Right lobe of liver (tissue), 6 donors: ENCODE results near the gene COL4A4. TPM values are rescaled to one million over a fixed set of nuclear protein-coding genes. Genes with fewer than 3 reads are reported as not detected.

Source experiments
- ATAC-seq, 4 donors: fragments of 200-7000 bp; cut with Tn5 transposase; one replicate each; pipeline ENCODE4 v1.9.1; 2020; ENCODE audit warnings: mild to moderate bottlenecking in 4 of 4, moderate library complexity in 4 of 4
- DNase-seq, 3 donors: peaks; one replicate each; pipeline ENCODE4 v3.0.0-alpha.2; 2020
- H3K27ac ChIP-seq, 3 donors: fragments of 200-600 bp; one replicate each; pipeline ENCODE4 v1.8.0; 2022
- H3K27me3 ChIP-seq, 2 donors: fragments of 200-600 bp; one replicate each; pipeline ENCODE4 v1.8.0; 2022
- H3K36me3 ChIP-seq, 4 donors: fragments of 200-600 bp; sonication (generic) in 1 of 4; one replicate each; pipeline versions ENCODE4 v1.5.1 to v1.8.0; 2017 to 2022; ENCODE audit warnings: control low read depth in 1 of 4
- H3K4me1 ChIP-seq, 4 donors: fragments of 200-600 bp; sonication (generic) in 1 of 4; one replicate each; pipeline versions ENCODE4 v1.5.1 to v1.8.0; 2017 to 2022; ENCODE audit warnings: control low read depth in 1 of 4
- H3K4me3 ChIP-seq, 3 donors: fragments of 200-600 bp; one replicate each; pipeline ENCODE4 v1.8.0; 2022
- H3K9me3 ChIP-seq, 4 donors: fragments of 200-600 bp; sonication (generic) in 1 of 4; one replicate each; pipeline versions ENCODE4 v1.5.1 to v1.8.0; 2017 to 2022; ENCODE audit warnings: control low read depth in 1 of 4
- CTCF ChIP-seq, 4 donors: fragments of 200-600 bp in 3 of 4; fragments of 450-650 bp in 1 of 4; IDR thresholded peaks; one replicate each; pipeline versions ENCODE4 v1.5.1 to v1.8.0; 2016 to 2022; ENCODE audit warnings: antibody characterized with exemption in 4 of 4, mild to moderate bottlenecking in 2 of 4
- POLR2A ChIP-seq: fragments of 450-650 bp; IDR thresholded peaks from one replicate; pipeline ENCODE4 v1.6.1; 2017; ENCODE audit warnings: antibody characterized with exemption, mild to moderate bottlenecking
- WGBS: methylation state at CpG from one replicate; pipeline ENCODE4 v1.1.6; 2018; ENCODE audit warnings: low coverage, low lambda C conversion rate; ENCODE audit not compliant: insufficient coverage; ENCODE audit errors: missing lambda C conversion rate; 5-methylcytosine and 5-hydroxymethylcytosine counted together
- intact Hi-C, 2 donors: fragments of 100-400 bp; cut with DNase I; formaldehyde crosslinking; loops; one replicate each; pipeline versions ENCODE4 v1.11.2 to v1.14.1; 2022
- total RNA-seq, 6 experiments: library from RNA; depleted of rRNA in 2 of 6; stranded (reverse); fragments of >200 nt in 2 of 6; fragmentation: NEBNext Ultra II Directional in 3 of 6; extraction: Animal tissue kit (Norgen Biotek cat#: 25700) in 3 of 6; gene quantifications; one replicate each; pipeline versions ENCODE4 v1.1.0 to v1.2.4, GENCODE V29; 2016 to 2023
- donor health status: DM: no; HTN: yes; CAD: no.
- donor health status: DM: no; HTN: no; CAD: no.
- donor health status: DM: no; HTN: no; CAD: no.
- donor health status: DM: no; HTN: yes; CAD: no.
- donor health status: DM: no; HTN: yes; CAD: no.

The COL4A4 gene
- total RNA-seq, 6 experiments from 2014 or later, result 0.86 to 2.4 (median 1.8) TPM

- DNase-seq (no peak), ATAC-seq (no peak)
- no peak for TF ChIP-seq POLR2A
- TF ChIP-seq CTCF (IDR thresholded peaks at IDR 0.05), result no peak
- no peaks in the 10 kb centered on the region for H3K36me3 ChIP-seq
- H3K4me1 ChIP-seq, result no peaks in the 10 kb centered on the region
- no peak overlapping the region for H3K27ac ChIP-seq
- intact Hi-C loops, result no loop called here
- no peaks in the 10 kb centered on the region for H3K27me3 ChIP-seq
- 62% methylated on average over 4 of the region's 4 CpGs for WGBS
- no peak overlapping the region for H3K4me3 ChIP-seq
- H3K9me3 ChIP-seq, result no peaks in the 10 kb centered on the region
Measured at GRCh38 chr2:227016894-227017293, 147.1 kb downstream of the COL4A4 start.

- WGBS, result 70% methylated on average over 7 of the region's 8 CpGs
- no peak for ATAC-seq
- TF ChIP-seq POLR2A (no peak), CTCF (IDR thresholded peaks at IDR 0.05) (no peak)
- Histone ChIP-seq H3K4me1 (no peaks in the 10 kb centered on the region), H3K4me3 (no peak overlapping the region), H3K27me3 (no peaks in the 10 kb centered on the region), H3K9me3 (no peaks in the 10 kb centered on the region), H3K36me3 (no peaks in the 10 kb centered on the region), H3K27ac (no peak overlapping the region)
- DNase-seq, result no peak
- intact Hi-C loops, result no loop called here
Measured at GRCh38 chr2:227013881-227014280, 150.1 kb downstream of the COL4A4 start.

GRCh38 chr2:227013330-227013729 is 150.7 kb downstream of the COL4A4 start:
- Histone ChIP-seq H3K9me3 (no peaks in the 10 kb centered on the region), H3K4me3 (no peak overlapping the region), H3K36me3 (no peaks in the 10 kb centered on the region), H3K27ac (no peak overlapping the region), H3K27me3 (no peaks in the 10 kb centered on the region), H3K4me1 (no peaks in the 10 kb centered on the region)
- 53% methylated on average over 2 of the region's 9 CpGs for WGBS
- no peak for TF ChIP-seq POLR2A
- no peak for TF ChIP-seq CTCF (IDR thresholded peaks at IDR 0.05)
- DNase-seq (no peak), ATAC-seq (no peak)
- intact Hi-C loops, result no loop called here

- WGBS, result 48% methylated on average over 2 of the region's 3 CpGs
- intact Hi-C loops, result no loop called here
- no peak for ATAC-seq
Measured at GRCh38 chr2:227010433-227010832, 153.6 kb downstream of the COL4A4 start.

More at GRCh38 chr2:227010433-227010832, 153.6 kb downstream of the COL4A4 start:
- DNase-seq, result no peak
- Histone ChIP-seq H3K4me1 (no peaks in the 10 kb centered on the region), H3K36me3 (no peaks in the 10 kb centered on the region), H3K27me3 (no peaks in the 10 kb centered on the region), H3K9me3 (no peaks in the 10 kb centered on the region), H3K4me3 (no peak overlapping the region), H3K27ac (no peak overlapping the region)
- TF ChIP-seq POLR2A, result no peak
- no peak for TF ChIP-seq CTCF (IDR thresholded peaks at IDR 0.05)
